HG03432 (cell line): Measurements from ENCODE around the gene MICU1.
"Not testable (repeated sequence)": the region's sequence is repeated elsewhere in the genome, so short reads cannot be mapped to it uniquely, and the experiment has no call there.

Source experiments
- ATAC-seq: cut with Tn5 transposase; IDR thresholded peaks from one replicate; pipeline ENCODE4 v1.9.1; 2021; ENCODE audit warnings: mild to moderate bottlenecking, moderate library complexity; ENCODE audit not compliant: unreplicated experiment

The MICU1 gene

GRCh38 chr10:72333112-72334015 is 292.5 kb downstream of the MICU1 start:
- no peak for ATAC-seq

DNA sequence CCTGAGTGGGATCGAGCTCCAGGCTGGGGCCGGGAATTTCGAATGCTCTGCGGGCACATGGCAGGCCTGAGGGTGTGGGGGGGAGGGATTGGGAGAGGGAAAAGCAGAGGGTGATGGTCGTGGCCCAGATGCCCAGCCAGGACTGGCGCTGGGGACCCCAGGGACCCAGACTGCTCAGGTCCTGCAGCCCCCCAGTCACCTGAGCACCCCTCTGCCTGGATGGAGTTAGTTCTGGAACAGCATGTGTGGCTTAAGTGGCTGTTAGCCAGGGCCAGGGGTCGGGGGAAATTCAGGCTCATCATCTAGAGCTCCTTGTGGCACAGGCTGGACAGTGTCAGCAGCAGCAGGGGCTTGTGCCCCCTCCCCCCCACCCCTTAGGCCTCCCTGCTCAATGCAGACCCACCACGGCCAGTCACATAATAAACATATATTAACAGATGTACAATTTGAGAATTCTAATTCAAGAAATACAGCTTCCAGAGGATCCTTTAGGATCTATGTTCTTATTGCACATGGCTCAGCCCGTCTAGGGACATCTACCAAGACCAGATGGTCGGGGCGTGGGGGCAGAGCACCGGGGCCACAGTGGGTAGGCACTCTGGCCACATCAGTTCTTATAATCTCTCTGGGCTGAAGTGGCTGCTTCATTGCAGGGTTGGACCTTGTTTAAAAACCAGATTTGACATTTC is 293.3 kb downstream of the MICU1 start:
- ATAC-seq, result no peak

DNA sequence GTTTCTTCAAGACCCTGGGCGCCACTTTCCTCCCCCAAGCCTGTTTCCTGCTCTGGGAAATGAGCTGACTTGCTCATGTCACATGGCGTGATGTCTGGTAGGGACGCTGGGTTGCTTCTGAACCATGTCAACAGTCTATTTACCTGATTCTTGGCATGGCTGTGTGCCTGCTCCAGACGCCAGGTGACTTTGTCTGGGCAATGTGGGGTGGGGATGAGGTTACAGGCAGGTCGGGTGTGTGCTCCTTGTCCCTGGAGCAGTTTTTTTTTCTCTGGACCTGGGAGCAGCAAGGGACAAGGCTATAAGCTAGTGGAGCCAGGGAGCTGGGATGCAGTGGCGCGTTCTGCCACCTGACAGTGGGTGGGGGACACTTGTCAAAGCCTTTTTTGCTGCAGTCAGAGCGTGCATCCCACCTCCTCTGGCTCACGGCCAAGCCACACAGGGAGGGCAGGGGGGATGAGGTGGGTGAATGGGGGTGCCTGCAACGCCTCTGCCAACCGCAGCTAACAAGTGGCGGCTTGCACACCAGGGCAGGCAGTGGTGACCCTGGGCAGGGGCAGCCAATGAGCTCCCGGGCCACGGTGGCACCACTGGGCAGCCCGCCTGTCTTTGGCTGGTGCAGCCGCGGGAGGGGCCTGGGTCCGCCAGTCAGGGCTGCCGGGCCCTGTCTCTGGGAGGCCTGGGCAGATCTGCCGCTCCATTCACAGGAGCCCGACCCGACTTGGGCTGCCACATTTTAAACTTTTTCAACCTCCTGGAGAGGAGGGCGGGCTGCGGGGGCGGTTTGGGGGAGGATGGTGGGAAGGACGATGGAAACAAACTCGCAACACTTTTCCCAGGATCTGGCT is 294.1 kb downstream of the MICU1 start:
- ATAC-seq, result peak; percentile 55

- ATAC-seq, result no peak
Observed at GRCh38 chr10:72330069-72330426, 295.8 kb downstream of the MICU1 start.

- no peak for ATAC-seq
Observed at GRCh38 chr10:72329290-72330068, 296.4 kb downstream of the MICU1 start.

GRCh38 chr10:72328829-72329204 is 297.1 kb downstream of the MICU1 start:
- no peak for ATAC-seq

DNA sequence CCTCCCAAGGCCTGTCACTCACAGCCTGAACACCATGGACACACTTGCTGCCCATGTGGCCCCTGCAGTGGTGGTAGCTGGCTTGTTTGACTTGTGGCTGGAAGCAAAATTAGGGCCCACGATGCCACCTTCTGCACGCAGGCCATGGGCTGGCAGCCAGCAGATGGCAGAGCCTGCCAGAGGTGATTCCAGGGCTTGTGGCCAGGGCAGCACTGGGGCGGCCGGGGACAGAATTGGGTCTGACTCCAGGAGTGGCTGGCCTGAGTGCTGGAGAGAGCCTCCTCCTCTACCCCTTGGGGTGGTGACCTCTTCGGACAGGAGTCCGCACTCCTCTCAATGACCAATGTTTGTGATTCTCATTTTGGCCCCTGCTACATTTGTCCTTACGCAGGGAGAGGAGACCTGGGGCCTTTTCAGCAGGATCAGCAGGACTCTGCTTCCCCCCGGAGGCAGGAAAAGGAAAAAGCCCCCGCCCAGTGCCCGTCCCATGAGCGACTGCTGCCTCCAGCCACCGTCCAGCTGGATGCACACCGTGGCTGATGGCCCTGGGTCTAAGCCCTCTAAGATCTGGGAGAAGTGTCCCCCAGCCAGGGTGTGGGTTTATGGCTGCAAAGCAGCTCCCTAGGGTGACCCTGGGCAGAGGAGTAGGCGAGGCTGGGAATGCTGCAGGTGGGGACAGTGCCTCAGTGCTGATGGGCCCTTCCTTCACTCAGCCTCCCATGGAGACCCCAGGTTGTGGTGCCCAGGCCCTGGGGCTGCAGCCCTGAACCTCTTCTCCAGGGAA is 297.6 kb downstream of the MICU1 start:
- no peak for ATAC-seq

- not testable (repeated sequence) for ATAC-seq
Observed at GRCh38 chr10:72326665-72327603, 298.9 kb downstream of the MICU1 start.

- not testable (repeated sequence) for ATAC-seq
Observed at GRCh38 chr10:72325243-72326175, 300.4 kb downstream of the MICU1 start.

DNA sequence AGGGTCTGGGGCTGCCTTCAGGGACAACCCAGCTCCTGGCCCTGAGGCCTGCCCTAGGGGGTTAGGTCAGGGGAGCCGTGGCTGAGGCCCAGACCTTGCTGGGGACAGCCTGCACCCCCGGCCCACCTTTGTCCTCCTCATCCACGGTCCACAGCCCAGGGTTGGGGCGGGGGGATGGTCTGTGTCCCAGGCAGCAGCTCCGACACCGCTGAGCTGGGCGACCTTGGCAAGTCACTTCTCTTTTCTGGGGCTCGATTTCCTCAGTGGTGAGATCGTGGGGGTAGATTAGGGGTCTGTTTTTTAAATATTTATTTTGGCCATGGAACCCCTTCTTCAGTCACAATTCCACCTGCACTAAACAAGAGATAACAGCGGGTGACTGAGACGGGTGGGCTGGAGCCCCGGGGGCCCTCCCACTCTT is 302.1 kb downstream of the MICU1 start:
- no peak for ATAC-seq

DNA sequence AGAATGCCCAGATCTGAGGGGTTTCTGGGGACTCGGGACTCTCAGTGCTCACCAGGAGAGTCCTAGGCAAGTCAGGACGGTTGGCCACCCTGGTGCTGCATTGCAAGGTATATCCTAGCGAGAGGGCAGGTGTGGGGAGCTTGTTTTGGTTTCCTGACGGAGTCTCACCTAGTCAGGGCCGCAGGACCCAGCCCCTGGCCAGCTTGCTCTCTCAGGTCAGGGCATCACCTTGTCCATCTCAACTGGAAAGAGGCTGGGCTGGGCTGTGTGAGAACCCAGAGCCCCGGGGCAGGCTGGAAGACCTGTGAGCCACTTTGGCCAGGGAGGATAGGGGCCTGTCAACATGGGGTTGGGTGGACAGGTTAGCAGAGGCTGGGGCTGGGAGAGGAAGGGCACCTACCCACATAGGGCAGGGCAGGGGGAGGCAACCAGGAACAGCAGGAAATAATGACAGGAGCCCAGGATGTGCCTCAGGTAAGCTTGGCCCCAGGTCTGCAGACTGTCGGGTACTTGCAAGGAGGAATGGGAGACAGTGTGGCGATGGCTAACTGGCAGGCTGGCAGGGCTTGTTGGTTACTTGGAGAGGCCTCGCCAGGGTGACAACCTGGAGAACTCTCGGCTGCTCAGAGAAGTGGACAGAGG is 302.6 kb downstream of the MICU1 start:
- no peak for ATAC-seq

GRCh38 chr10:72322280-72323058 is 303.4 kb downstream of the MICU1 start:
- ATAC-seq, result no peak

DNA sequence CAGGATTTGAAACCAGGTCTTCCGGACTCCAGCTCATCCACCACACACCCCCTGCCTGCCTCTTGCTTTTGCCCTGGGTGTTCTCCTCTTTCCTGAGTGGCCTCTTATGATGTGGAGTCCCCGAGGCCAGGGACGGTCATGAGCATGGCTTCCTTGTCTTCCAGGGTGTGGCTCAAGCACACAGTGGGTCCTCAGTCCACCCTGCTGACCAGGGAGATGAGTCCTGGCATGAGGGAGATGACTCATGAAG is 303.9 kb downstream of the MICU1 start:
- ATAC-seq, result no peak

DNA sequence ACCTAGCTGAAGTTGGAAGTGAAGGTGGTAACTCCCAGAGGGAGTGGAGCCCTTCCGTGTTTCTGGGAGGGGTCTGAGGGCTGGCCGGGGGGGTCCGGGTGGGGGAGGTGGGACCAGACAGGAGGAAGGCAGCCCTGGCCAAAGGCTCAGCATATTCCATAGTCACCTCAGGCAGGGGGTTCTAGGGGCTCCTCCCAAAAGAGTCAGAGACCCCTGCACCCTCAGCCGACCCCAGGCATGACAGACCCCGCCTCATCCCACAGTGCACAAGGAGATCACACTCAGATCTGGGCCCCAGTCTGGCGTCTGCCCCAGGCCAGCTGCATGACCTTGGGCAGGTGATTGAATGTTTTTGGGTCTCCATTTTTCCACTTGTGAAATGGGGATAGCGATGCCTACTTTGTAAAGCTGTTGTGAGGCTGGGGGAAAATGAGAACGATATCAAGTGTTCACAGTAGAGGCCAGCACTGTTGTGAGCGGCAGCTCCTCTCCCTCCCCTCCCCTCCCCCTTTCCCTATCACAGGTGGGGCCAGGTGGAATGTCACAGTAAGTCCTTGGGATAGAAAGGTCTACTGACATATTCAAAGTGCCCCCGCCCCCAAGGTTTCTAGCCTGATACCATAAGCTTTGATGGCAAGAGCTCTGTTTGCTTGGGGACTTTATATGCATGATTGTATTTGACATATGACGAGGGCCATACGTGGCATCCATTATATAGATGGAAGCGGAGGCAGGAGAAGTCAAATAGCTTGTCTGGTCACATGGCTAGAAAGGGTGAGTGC is 304.4 kb downstream of the MICU1 start:
- ATAC-seq, result no peak

DNA sequence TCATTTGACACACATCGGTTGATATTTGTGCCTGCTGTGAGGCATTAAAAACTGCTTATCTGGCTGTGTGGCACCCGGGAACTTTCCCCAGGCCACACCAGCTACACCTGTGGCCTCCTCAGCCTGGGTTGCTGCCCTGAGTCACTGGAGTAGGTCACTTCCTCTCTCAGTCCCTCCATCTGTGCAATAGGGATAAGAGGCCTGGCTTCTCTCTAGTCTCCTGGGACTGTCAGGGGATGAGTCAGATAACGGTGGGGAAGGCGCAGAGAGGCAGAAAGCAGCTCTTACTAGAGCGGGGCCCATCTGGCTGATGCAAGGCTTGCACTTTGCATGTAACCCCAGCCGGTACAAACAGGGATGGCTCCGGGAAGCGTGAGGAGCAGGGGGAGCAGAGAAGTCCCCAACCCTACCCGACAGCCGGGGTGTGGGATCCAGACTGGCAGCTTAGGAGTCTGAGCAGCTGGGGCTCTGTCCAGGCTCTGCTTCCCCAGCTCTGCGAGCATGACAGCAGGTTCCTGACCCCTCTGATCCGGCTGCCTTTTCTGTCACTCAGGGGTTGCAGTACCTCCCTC is 305.1 kb downstream of the MICU1 start:
- ATAC-seq, result peak; percentile 63
